Measurements from ENCODE around the gene PDE4D. TPM values are rescaled to one million over a fixed set of nuclear protein-coding genes. Genes with fewer than 3 reads are reported as not detected.

The PDE4D gene
- total RNA-seq, 1 experiment from 2014 or later: 3.3 TPM

GRCh38 chr5:59917121-59917520 lies 23.6 kb upstream of the PDE4D start (continued):
- TF ChIP-seq, protein P1, sequence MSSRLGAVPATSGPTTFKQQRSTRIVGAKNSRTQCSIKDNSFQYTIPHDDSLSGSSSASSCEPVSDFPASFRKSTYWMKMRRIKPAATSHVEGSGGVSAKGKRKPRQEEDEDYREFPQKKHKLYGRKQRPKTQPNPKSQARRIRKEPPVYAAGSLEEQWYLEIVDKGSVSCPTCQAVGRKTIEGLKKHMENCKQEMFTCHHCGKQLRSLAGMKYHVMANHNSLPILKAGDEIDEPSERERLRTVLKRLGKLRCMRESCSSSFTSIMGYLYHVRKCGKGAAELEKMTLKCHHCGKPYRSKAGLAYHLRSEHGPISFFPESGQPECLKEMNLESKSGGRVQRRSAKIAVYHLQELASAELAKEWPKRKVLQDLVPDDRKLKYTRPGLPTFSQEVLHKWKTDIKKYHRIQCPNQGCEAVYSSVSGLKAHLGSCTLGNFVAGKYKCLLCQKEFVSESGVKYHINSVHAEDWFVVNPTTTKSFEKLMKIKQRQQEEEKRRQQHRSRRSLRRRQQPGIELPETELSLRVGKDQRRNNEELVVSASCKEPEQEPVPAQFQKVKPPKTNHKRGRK (CRISPR knock-in tag; IDR thresholded peaks at IDR 0.05; ENCODE audit: borderline replicate concordance): no peak
- TF ChIP-seq ATF2 (CRISPR knock-in tag; IDR thresholded peaks at IDR 0.05; ENCODE audit: borderline replicate concordance, low read depth) (no peak), FOXJ3 (CRISPR knock-in tag; IDR thresholded peaks at IDR 0.05; ENCODE audit: borderline replicate concordance) (no peak)

DNA sequence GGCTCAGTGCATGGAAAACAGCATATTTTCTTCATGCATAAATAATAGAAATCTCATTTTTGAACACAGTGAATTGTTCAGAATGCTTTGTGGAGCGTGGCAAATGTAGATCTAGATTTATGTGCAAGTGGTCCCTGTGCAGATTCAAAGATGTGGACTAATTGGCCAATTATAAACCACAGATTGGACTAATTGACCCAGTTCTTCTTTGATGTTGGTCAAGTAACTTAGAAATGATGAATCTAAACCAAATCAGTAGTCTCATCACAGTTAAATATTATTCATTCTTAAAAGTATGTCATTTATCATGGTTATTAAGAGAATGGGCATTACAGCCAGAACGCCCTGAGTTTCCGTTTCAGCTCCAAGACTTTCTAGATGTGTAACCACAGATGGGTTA lies 11.7 kb upstream of the PDE4D start:
- Mint-ChIP-seq H3K9me3 (no peaks in the 10 kb centered on the region), H3K27me3 (ENCODE audit: low read depth) (no peaks in the 10 kb centered on the region)
- CTCF ChIA-PET: no interaction called here

DNA sequence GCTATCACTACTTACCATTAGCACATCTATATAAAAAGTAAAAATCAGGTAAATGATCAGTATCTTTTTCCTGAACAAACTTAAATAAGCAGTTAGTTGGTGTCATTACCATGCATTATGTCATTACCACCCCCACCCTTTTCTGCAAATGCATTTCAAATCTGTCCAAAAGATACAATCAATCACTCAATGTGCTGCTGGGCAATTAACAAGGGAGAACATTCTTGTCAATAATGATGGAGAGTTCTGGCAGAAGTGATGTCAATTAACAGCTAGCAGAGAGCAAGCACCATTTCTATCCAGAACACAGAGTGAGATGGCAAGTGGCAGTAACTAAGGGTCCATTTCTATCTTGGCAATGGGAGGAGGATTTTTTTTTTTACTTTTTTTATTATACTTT lies 3.5 kb upstream of the PDE4D start:
- Mint-ChIP-seq H3K9me3 (no peaks in the 10 kb centered on the region), H3K4me3 (no peak overlapping the region), H3K36me3 (no peaks in the 10 kb centered on the region), H3K27ac (no peak overlapping the region), H3K27me3 (ENCODE audit: low read depth) (peaks cover 47% of the 10 kb centered on the region), H3K4me1 (peaks cover 19% of the 10 kb centered on the region)
- ChIA-PET POLR2A (no interaction called here), CTCF (no interaction called here)
- TF ChIP-seq, protein P2, sequence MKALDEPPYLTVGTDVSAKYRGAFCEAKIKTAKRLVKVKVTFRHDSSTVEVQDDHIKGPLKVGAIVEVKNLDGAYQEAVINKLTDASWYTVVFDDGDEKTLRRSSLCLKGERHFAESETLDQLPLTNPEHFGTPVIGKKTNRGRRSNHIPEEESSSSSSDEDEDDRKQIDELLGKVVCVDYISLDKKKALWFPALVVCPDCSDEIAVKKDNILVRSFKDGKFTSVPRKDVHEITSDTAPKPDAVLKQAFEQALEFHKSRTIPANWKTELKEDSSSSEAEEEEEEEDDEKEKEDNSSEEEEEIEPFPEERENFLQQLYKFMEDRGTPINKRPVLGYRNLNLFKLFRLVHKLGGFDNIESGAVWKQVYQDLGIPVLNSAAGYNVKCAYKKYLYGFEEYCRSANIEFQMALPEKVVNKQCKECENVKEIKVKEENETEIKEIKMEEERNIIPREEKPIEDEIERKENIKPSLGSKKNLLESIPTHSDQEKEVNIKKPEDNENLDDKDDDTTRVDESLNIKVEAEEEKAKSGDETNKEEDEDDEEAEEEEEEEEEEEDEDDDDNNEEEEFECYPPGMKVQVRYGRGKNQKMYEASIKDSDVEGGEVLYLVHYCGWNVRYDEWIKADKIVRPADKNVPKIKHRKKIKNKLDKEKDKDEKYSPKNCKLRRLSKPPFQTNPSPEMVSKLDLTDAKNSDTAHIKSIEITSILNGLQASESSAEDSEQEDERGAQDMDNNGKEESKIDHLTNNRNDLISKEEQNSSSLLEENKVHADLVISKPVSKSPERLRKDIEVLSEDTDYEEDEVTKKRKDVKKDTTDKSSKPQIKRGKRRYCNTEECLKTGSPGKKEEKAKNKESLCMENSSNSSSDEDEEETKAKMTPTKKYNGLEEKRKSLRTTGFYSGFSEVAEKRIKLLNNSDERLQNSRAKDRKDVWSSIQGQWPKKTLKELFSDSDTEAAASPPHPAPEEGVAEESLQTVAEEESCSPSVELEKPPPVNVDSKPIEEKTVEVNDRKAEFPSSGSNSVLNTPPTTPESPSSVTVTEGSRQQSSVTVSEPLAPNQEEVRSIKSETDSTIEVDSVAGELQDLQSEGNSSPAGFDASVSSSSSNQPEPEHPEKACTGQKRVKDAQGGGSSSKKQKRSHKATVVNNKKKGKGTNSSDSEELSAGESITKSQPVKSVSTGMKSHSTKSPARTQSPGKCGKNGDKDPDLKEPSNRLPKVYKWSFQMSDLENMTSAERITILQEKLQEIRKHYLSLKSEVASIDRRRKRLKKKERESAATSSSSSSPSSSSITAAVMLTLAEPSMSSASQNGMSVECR (CRISPR knock-in tag; IDR thresholded peaks at IDR 0.05; ENCODE audit: borderline replicate concordance): no peak
- TF ChIP-seq PREB (CRISPR knock-in tag; IDR thresholded peaks at IDR 0.05; ENCODE audit: borderline replicate concordance) (no peak), SMAD4 (CRISPR knock-in tag; IDR thresholded peaks at IDR 0.05) (no peak), ZNF138 (CRISPR knock-in tag; conservative IDR thresholded peaks at IDR 0.05) (no peak), SOX15 (CRISPR knock-in tag; IDR thresholded peaks at IDR 0.05) (no peak), ATF6 (CRISPR knock-in tag; IDR thresholded peaks at IDR 0.05) (no peak), NR3C1 (CRISPR knock-in tag; conservative IDR thresholded peaks at IDR 0.05; ENCODE audit: low read depth) (no peak), PRRX2 (CRISPR knock-in tag; IDR thresholded peaks at IDR 0.05) (no peak), ZNF121 (CRISPR knock-in tag; IDR thresholded peaks at IDR 0.05) (no peak), FOXP1 (CRISPR knock-in tag; IDR thresholded peaks at IDR 0.05; ENCODE audit: borderline replicate concordance) (no peak), JUN (CRISPR knock-in tag; IDR thresholded peaks at IDR 0.05) (no peak)
- TF ChIP-seq, protein P3, sequence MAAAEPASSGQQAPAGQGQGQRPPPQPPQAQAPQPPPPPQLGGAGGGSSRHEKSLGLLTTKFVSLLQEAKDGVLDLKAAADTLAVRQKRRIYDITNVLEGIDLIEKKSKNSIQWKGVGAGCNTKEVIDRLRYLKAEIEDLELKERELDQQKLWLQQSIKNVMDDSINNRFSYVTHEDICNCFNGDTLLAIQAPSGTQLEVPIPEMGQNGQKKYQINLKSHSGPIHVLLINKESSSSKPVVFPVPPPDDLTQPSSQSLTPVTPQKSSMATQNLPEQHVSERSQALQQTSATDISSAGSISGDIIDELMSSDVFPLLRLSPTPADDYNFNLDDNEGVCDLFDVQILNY (CRISPR knock-in tag; IDR thresholded peaks at IDR 0.05): no peak
- TF ChIP-seq, protein P4, sequence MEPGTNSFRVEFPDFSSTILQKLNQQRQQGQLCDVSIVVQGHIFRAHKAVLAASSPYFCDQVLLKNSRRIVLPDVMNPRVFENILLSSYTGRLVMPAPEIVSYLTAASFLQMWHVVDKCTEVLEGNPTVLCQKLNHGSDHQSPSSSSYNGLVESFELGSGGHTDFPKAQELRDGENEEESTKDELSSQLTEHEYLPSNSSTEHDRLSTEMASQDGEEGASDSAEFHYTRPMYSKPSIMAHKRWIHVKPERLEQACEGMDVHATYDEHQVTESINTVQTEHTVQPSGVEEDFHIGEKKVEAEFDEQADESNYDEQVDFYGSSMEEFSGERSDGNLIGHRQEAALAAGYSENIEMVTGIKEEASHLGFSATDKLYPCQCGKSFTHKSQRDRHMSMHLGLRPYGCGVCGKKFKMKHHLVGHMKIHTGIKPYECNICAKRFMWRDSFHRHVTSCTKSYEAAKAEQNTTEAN (CRISPR knock-in tag; IDR thresholded peaks at IDR 0.05): no peak
- no peak for DNase-seq (ENCODE audit: low spot score)
- no peak for ATAC-seq

More for the DNA sequence above, 11.7 kb upstream of the PDE4D start:
- ATAC-seq (no peak), DNase-seq (ENCODE audit: low spot score) (no peak)
- Mint-ChIP-seq H3K36me3 (no peaks in the 10 kb centered on the region), H3K4me1 (0 out of 2 replicates have a peak, but pooled peaks cover 2% of the 10 kb centered on the region), H3K27ac (no peak overlapping the region), H3K4me3 (no peak overlapping the region)
- POLR2A ChIA-PET: no interaction called here
- TF ChIP-seq, protein P5, sequence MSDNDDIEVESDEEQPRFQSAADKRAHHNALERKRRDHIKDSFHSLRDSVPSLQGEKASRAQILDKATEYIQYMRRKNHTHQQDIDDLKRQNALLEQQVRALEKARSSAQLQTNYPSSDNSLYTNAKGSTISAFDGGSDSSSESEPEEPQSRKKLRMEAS (CRISPR knock-in tag; IDR thresholded peaks at IDR 0.05): no peak
- no peak for TF ChIP-seq E2F1 (CRISPR knock-in tag; IDR thresholded peaks at IDR 0.05)
